T follicular helper cell (primary cell): ENCODE results near the gene SDHAF1.
A peak's percentile ranks its signal among the peaks of the same experiment; 100 is the strongest.
"Not testable (repeated sequence)": the region's sequence is repeated elsewhere in the genome, so short reads cannot be mapped to it uniquely, and the experiment has no call there.

Experiments used
- DNase-seq: peaks from one replicate; pipeline ENCODE4 v3.0.0-alpha.2; 2020; ENCODE audit warnings: low read depth
- total RNA-seq, 2 experiments: gene quantifications; one replicate each; lab custom pipeline; 2026; lab: John Stamatoyannopoulos, UW

Gene SDHAF1
- 13.4 to 15.7 reads per million in 2 experiments for total RNA-seq

- peak; percentile 85 for DNase-seq
Measured at GRCh38 chr19:35995048-35995993, at the start of gene SDHAF1. TSS of gene SDHAF1 (plus strand) at chr19:35995188. CDS start at chr19:35995275, 87 bp downstream.

GRCh38 chr19:35946203-35946602, 48.8 kb upstream of the SDHAF1 start:
- no peak for DNase-seq

- no peak for DNase-seq
Measured at GRCh38 chr19:35949131-35949530, 45.9 kb upstream of the SDHAF1 start.

- no peak for DNase-seq
Measured at GRCh38 chr19:35955881-35956634, 38.9 kb upstream of the SDHAF1 start.

GRCh38 chr19:35957411-35957810, 37.6 kb upstream of the SDHAF1 start:
- DNase-seq = not testable (repeated sequence)

- no peak for DNase-seq
Measured at GRCh38 chr19:35958660-35959039, 36.3 kb upstream of the SDHAF1 start.

GRCh38 chr19:35959040-35959967, 35.7 kb upstream of the SDHAF1 start:
- DNase-seq = peak; percentile 76

GRCh38 chr19:35959968-35960320, 35.0 kb upstream of the SDHAF1 start:
- no peak for DNase-seq

GRCh38 chr19:35960432-35960972, 34.5 kb upstream of the SDHAF1 start:
- DNase-seq = no peak

- no peak for DNase-seq
Measured at GRCh38 chr19:35963514-35963913, 31.5 kb upstream of the SDHAF1 start.

GRCh38 chr19:35966771-35967170, 28.2 kb upstream of the SDHAF1 start:
- no peak for DNase-seq

GRCh38 chr19:35973487-35973886, 21.5 kb upstream of the SDHAF1 start:
- no peak for DNase-seq

GRCh38 chr19:35975608-35976214, 19.3 kb upstream of the SDHAF1 start:
- no peak for DNase-seq

- no peak for DNase-seq
Measured at GRCh38 chr19:35977446-35978222, 17.4 kb upstream of the SDHAF1 start.

GRCh38 chr19:35978271-35978670, 16.7 kb upstream of the SDHAF1 start:
- no peak for DNase-seq

- DNase-seq = no peak
Measured at GRCh38 chr19:35978832-35979365, 16.1 kb upstream of the SDHAF1 start.

- DNase-seq = not testable (repeated sequence)
Measured at GRCh38 chr19:35980997-35981396, 14.0 kb upstream of the SDHAF1 start.

- no peak for DNase-seq
Measured at GRCh38 chr19:35983177-35983576, 11.8 kb upstream of the SDHAF1 start.

GRCh38 chr19:35986111-35986510, 8.9 kb upstream of the SDHAF1 start:
- DNase-seq = no peak
